ENCODE results near the gene PDCD4. TPM values are rescaled to one million over a fixed set of nuclear protein-coding genes. Genes with fewer than 3 reads are reported as not detected.
"Not testable (repeated sequence)": the region's sequence is repeated elsewhere in the genome, so short reads cannot be mapped to it uniquely, and the experiment has no call there.

The PDCD4 gene
- total and polyA plus RNA-seq, 2 of the 4 experiments (the other 2 are of a cell fraction) = 10.9 to 49.7 TPM

- no peak for TF ChIP-seq MAZ (IDR thresholded peaks at IDR 0.05; ENCODE audit: borderline replicate concordance, low read depth, low read length)
Measured at GRCh38 chr10:110865809-110866482, 5.8 kb upstream of the PDCD4 start (continued).

DNA sequence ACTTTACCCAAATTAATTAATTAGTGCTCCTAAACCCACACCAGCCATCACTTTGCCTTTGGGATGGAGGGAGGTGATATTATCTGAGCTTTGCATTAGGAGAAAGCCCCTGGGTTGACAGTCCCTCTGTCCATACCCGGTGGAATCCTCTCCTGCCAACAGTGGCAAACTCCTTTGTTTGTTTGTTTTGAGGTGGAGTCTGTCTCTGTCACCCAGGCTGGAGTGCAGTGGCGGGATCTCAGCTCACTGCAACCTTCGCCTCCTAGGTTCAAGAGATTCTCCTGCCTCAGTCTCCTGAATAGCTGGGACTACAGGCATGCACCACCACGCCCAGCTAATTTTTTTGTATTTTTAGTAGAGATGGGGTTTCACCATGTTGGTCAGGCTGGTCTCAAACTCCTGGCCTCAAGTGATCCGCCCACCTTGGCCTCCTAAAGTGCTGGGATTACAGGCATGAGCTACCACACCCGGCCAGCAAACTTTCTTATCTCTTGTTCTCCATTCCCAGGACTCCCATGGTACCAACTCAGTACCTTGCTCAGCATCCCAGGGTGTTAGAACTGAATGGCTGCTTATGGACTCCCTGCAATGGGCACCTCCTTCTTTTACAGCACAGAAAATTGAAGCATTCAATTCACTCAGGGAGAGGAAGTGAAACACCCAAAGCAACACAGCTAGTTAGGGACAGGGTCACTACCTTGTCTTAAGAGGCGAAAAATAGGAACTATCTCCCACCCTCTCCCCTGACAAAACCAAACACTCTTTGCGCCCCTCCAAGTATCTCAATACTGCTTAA is 4.5 kb upstream of the PDCD4 start:
- Histone ChIP-seq H2BK120ac (ENCODE audit: low read depth, low read length) (peak overlapping the region; percentile 43; the same call in 1 of the 2 replicates), H2BK20ac (ENCODE audit: low read depth, low read length) (peak overlapping the region; percentile 33; the same call in 1 of the 2 replicates), H2BK15ac (ENCODE audit: low read depth, low read length) (peak overlapping the region; percentile 52; the same call in 1 of the 3 replicates), H3K9me1 (ENCODE audit: insufficient read depth, low read length) (peaks cover 17% of the 10 kb centered on the region), H3K23ac (ENCODE audit: low read depth, low read length) (peak overlapping the region; percentile 50), H3K4me1 (ENCODE audit: control insufficient read depth, insufficient read depth, low read length) (peaks cover 13% of the 10 kb centered on the region), H4K8ac (ENCODE audit: low read depth in 2 of 2, low read length in 2 of 2) (0 out of 4 replicates have a peak overlapping the region, but pooled peaks of 1 of the 2 experiments have one; percentile 9), H2AFZ (replicated peaks; ENCODE audit: low read length, poor library complexity) (peak overlapping the region; percentile 9), H3K14ac (replicated peaks; ENCODE audit: low read depth, low read length) (0 out of 2 replicates have a peak overlapping the region, but pooled peaks have one; percentile 57)
- dilution Hi-C loops (cut with HindIII; ENCODE audit: low sequenced_read_pairs, unreplicated experiment); H2AK9ac ChIP-seq (replicated peaks; ENCODE audit: low read depth, low read length, poor library complexity); DNase-seq; H3K56ac ChIP-seq (ENCODE audit: extremely low read depth, insufficient read depth, low read length); H2BK5ac ChIP-seq (ENCODE audit: low read depth, low read length, poor library complexity, severe bottlenecking); in situ Hi-C loops (cut with MboI; ENCODE audit: low sequenced_read_pairs); H4K20me1 ChIP-seq (ENCODE audit: insufficient read depth, low read length); H3K27ac ChIP-seq (ENCODE audit: insufficient read depth, low read length); H3K9me3 ChIP-seq (ENCODE audit: control insufficient read depth, insufficient read depth, low read length); H3K79me1 ChIP-seq (ENCODE audit: low read depth in 1 of 2, low read length in 2 of 2); H4K5ac ChIP-seq (ENCODE audit: low read depth, low read length); POLR2A ChIA-PET (ENCODE audit: unreplicated experiment); H2AK5ac ChIP-seq (ENCODE audit: low read depth, low read length); H3K18ac ChIP-seq (ENCODE audit: low read depth, low read length); H3K36me3 ChIP-seq (ENCODE audit: control insufficient read depth, insufficient read depth, low read length); H3K4ac ChIP-seq (ENCODE audit: low read depth, low read length); ATAC-seq (ENCODE audit: low read depth); intact Hi-C loops (cut with micrococcal nuclease); H3K9ac ChIP-seq (ENCODE audit: low read depth, low read length); H3K4me3 ChIP-seq (ENCODE audit: insufficient read depth, low read depth, low read length); H3K4me2 ChIP-seq (ENCODE audit: low read depth, low read length); H4K91ac ChIP-seq (ENCODE audit: insufficient read depth, low read depth, low read length); BruUV-seq (replicated peaks); H3K27me3 ChIP-seq (ENCODE audit: control insufficient read depth, insufficient read depth, low read length): not testable (repeated sequence)
- CTCF ChIA-PET = interaction anchor here (1.6 kb wide), 1 partner anchor 15 kb away, joined by 4 read pairs; no protein-coding TSS in a partner anchor
- WGBS, 2 experiments (ENCODE audit: extremely low coverage in 2 of 2, insufficient read length in 1 of 2) = 100% methylated on average over 2 of the region's 8 CpGs; no CpG with 5 or more reads in 1 of the 2 experiments

Measured in IMR-90 (cell line).